ENCODE results near the gene CWC27.

Gene CWC27

GRCh38 chr5:64744914-64745313 lies 23.8 kb upstream of the CWC27 start:
- Mint-ChIP-seq H3K27ac (no peak overlapping the region), H3K4me3 (no peak overlapping the region), H3K9me3 (no peaks in the 10 kb centered on the region), H3K4me1 (peaks cover 3% of the 10 kb centered on the region), H3K36me3 (ENCODE audit: low read depth) (peaks cover 32% of the 10 kb centered on the region), H3K27me3 (ENCODE audit: low read depth, poor library complexity) (no peaks in the 10 kb centered on the region)
- no peak for TF ChIP-seq CTCF (IDR thresholded peaks at IDR 0.05)
- no peak for DNase-seq

GRCh38 chr5:64746446-64746845 lies 22.3 kb upstream of the CWC27 start:
- no peak overlapping the region for H3K27ac Mint-ChIP-seq
- peaks cover 11% of the 10 kb centered on the region for H3K4me1 Mint-ChIP-seq
- H3K9me3 Mint-ChIP-seq, result no peaks in the 10 kb centered on the region
- H3K27me3 Mint-ChIP-seq (ENCODE audit: low read depth, poor library complexity), result no peaks in the 10 kb centered on the region
- no peak overlapping the region for H3K4me3 Mint-ChIP-seq
- TF ChIP-seq CTCF (IDR thresholded peaks at IDR 0.05), result no peak
- DNase-seq, result no peak
- H3K36me3 Mint-ChIP-seq (ENCODE audit: low read depth), result peaks cover 32% of the 10 kb centered on the region

GRCh38 chr5:64749385-64749784 lies 19.3 kb upstream of the CWC27 start:
- DNase-seq, result no peak
- Mint-ChIP-seq H3K4me1 (peaks cover 11% of the 10 kb centered on the region), H3K27me3 (ENCODE audit: low read depth, poor library complexity) (no peaks in the 10 kb centered on the region), H3K9me3 (no peaks in the 10 kb centered on the region), H3K4me3 (no peak overlapping the region), H3K36me3 (ENCODE audit: low read depth) (peaks cover 52% of the 10 kb centered on the region), H3K27ac (no peak overlapping the region)
- TF ChIP-seq CTCF (IDR thresholded peaks at IDR 0.05), result no peak

- Mint-ChIP-seq H3K27me3 (ENCODE audit: low read depth, poor library complexity) (no peaks in the 10 kb centered on the region), H3K27ac (no peak overlapping the region), H3K4me3 (no peak overlapping the region), H3K9me3 (no peaks in the 10 kb centered on the region), H3K4me1 (peaks cover 11% of the 10 kb centered on the region), H3K36me3 (ENCODE audit: low read depth) (peaks cover 71% of the 10 kb centered on the region)
- TF ChIP-seq CTCF (IDR thresholded peaks at IDR 0.05), result no peak
- no peak for DNase-seq
Measured at GRCh38 chr5:64754066-64754465, 14.7 kb upstream of the CWC27 start.

GRCh38 chr5:64758901-64759300 lies 9.8 kb upstream of the CWC27 start:
- no peak for TF ChIP-seq CTCF (IDR thresholded peaks at IDR 0.05)
- Mint-ChIP-seq H3K4me3 (no peak overlapping the region), H3K36me3 (ENCODE audit: low read depth) (peaks cover 52% of the 10 kb centered on the region), H3K27ac (no peak overlapping the region), H3K9me3 (no peaks in the 10 kb centered on the region), H3K27me3 (ENCODE audit: low read depth, poor library complexity) (no peaks in the 10 kb centered on the region), H3K4me1 (peaks cover 8% of the 10 kb centered on the region)
- no peak for DNase-seq

- H3K36me3 Mint-ChIP-seq (ENCODE audit: low read depth), result peaks cover 49% of the 10 kb centered on the region
- H3K27me3 Mint-ChIP-seq (ENCODE audit: low read depth, poor library complexity), result no peaks in the 10 kb centered on the region
- H3K4me3 Mint-ChIP-seq, result no peak overlapping the region
- no peak for TF ChIP-seq CTCF (IDR thresholded peaks at IDR 0.05)
- H3K9me3 Mint-ChIP-seq, result no peaks in the 10 kb centered on the region
- peaks cover 8% of the 10 kb centered on the region for H3K4me1 Mint-ChIP-seq
- DNase-seq, result no peak
- H3K27ac Mint-ChIP-seq, result peak overlapping the region; percentile 11
Measured at GRCh38 chr5:64759960-64760660, 8.6 kb upstream of the CWC27 start.
